GM12892 (cell line): ENCODE results near the gene WDR90.

Experiments
- POLR2A ChIP-seq: IDR thresholded peaks from 2 replicates; pipeline ENCODE4 v1.6.1; 2011; ENCODE audit warnings: low read depth, low read length, control low read depth
- POLR2AphosphoS5 ChIP-seq: IDR thresholded peaks from 2 replicates; pipeline ENCODE4 v1.6.1; 2011; ENCODE audit warnings: low read depth, low read length, control low read depth
- TAF1 ChIP-seq: IDR thresholded peaks from 2 replicates; pipeline ENCODE4 v1.6.1; 2011; ENCODE audit warnings: low read depth, mild to moderate bottlenecking, control low read depth, low read length, borderline replicate concordance

- no peak for TF ChIP-seq POLR2A
- no peak for TF ChIP-seq TAF1
- no peak for TF ChIP-seq POLR2AphosphoS5
Observed at GRCh38 chr16:606656-607307, 42.4 kb upstream of the WDR90 start.
